ENCODE results near the gene TMA7B.

The TMA7B gene

GRCh38 chr22:39943953-39944872 lies 16.0 kb upstream of the TMA7B start:
- ATAC-seq (ENCODE audit: low read depth) (no peak), DNase-seq (ENCODE audit: low spot score) (no peak)
- TF ChIP-seq CTCF (IDR thresholded peaks at IDR 0.05; ENCODE audit: poor library complexity, severe bottlenecking) = no peak
- no peak overlapping the region for H3K27ac ChIP-seq (ENCODE audit: poor library complexity, severe bottlenecking)
- no peaks in the 10 kb centered on the region for H3K4me1 ChIP-seq (ENCODE audit: insufficient read depth, poor library complexity, severe bottlenecking)
- no peaks in the 10 kb centered on the region for H3K9me3 ChIP-seq (ENCODE audit: severe bottlenecking)
- no peaks in the 10 kb centered on the region for H3K27me3 ChIP-seq (ENCODE audit: insufficient read depth, poor library complexity, severe bottlenecking)
- no peak overlapping the region for H3K4me3 ChIP-seq (ENCODE audit: severe bottlenecking)
- no peaks in the 10 kb centered on the region for H3K36me3 ChIP-seq (ENCODE audit: low read depth)

- Histone ChIP-seq H3K4me3 (ENCODE audit: severe bottlenecking) (no peak overlapping the region), H3K27ac (ENCODE audit: poor library complexity, severe bottlenecking) (no peak overlapping the region), H3K9me3 (ENCODE audit: severe bottlenecking) (no peaks in the 10 kb centered on the region), H3K36me3 (ENCODE audit: low read depth) (no peaks in the 10 kb centered on the region), H3K27me3 (ENCODE audit: insufficient read depth, poor library complexity, severe bottlenecking) (no peaks in the 10 kb centered on the region), H3K4me1 (ENCODE audit: insufficient read depth, poor library complexity, severe bottlenecking) (no peaks in the 10 kb centered on the region)
- TF ChIP-seq CTCF (IDR thresholded peaks at IDR 0.05; ENCODE audit: poor library complexity, severe bottlenecking) = no peak
- DNase-seq (ENCODE audit: low spot score) = no peak
- no peak for ATAC-seq (ENCODE audit: low read depth)
Observed at GRCh38 chr22:39946126-39946502, 14.1 kb upstream of the TMA7B start.

GRCh38 chr22:39946503-39947219 lies 13.5 kb upstream of the TMA7B start:
- Histone ChIP-seq H3K27ac (ENCODE audit: poor library complexity, severe bottlenecking) (no peak overlapping the region), H3K4me1 (ENCODE audit: insufficient read depth, poor library complexity, severe bottlenecking) (no peaks in the 10 kb centered on the region), H3K27me3 (ENCODE audit: insufficient read depth, poor library complexity, severe bottlenecking) (no peaks in the 10 kb centered on the region), H3K36me3 (ENCODE audit: low read depth) (no peaks in the 10 kb centered on the region), H3K9me3 (ENCODE audit: severe bottlenecking) (no peaks in the 10 kb centered on the region), H3K4me3 (ENCODE audit: severe bottlenecking) (no peak overlapping the region)
- no peak for TF ChIP-seq CTCF (IDR thresholded peaks at IDR 0.05; ENCODE audit: poor library complexity, severe bottlenecking)
- ATAC-seq (ENCODE audit: low read depth) (no peak), DNase-seq (ENCODE audit: low spot score) (no peak)

GRCh38 chr22:39947220-39948216 lies 12.7 kb upstream of the TMA7B start:
- no peaks in the 10 kb centered on the region for H3K4me1 ChIP-seq (ENCODE audit: insufficient read depth, poor library complexity, severe bottlenecking)

More at GRCh38 chr22:39947220-39948216, 12.7 kb upstream of the TMA7B start:
- Histone ChIP-seq H3K9me3 (ENCODE audit: severe bottlenecking) (no peaks in the 10 kb centered on the region), H3K27ac (ENCODE audit: poor library complexity, severe bottlenecking) (no peak overlapping the region), H3K36me3 (ENCODE audit: low read depth) (no peaks in the 10 kb centered on the region), H3K4me3 (ENCODE audit: severe bottlenecking) (no peak overlapping the region), H3K27me3 (ENCODE audit: insufficient read depth, poor library complexity, severe bottlenecking) (no peaks in the 10 kb centered on the region)
- TF ChIP-seq CTCF (IDR thresholded peaks at IDR 0.05; ENCODE audit: poor library complexity, severe bottlenecking) = no peak
- ATAC-seq (ENCODE audit: low read depth) (no peak), DNase-seq (ENCODE audit: low spot score) (no peak)
